HG02884 (cell line): ENCODE results near the gene KIF1B.
"Not testable (repeated sequence)": the region's sequence is repeated elsewhere in the genome, so short reads cannot be mapped to it uniquely, and the experiment has no call there.

Source experiments
- ATAC-seq: cut with Tn5 transposase; IDR thresholded peaks from one replicate; pipeline ENCODE4 v1.9.1; 2021; ENCODE audit warnings: mild to moderate bottlenecking, moderate library complexity; ENCODE audit not compliant: unreplicated experiment

The KIF1B gene

GRCh38 chr1:10325521-10325920, 115.2 kb downstream of the KIF1B start:
- ATAC-seq = no peak

GRCh38 chr1:10326251-10326650, 115.9 kb downstream of the KIF1B start:
- no peak for ATAC-seq

GRCh38 chr1:10328180-10328963, 118.0 kb downstream of the KIF1B start:
- ATAC-seq = no peak

GRCh38 chr1:10337436-10337835, 127.1 kb downstream of the KIF1B start:
- no peak for ATAC-seq

- no peak for ATAC-seq
Observed at GRCh38 chr1:10338047-10338446, 127.7 kb downstream of the KIF1B start.

- ATAC-seq = no peak
Observed at GRCh38 chr1:10338611-10339010, 128.2 kb downstream of the KIF1B start.

- no peak for ATAC-seq
Observed at GRCh38 chr1:10339036-10339567, 128.7 kb downstream of the KIF1B start.

GRCh38 chr1:10339815-10340214, 129.4 kb downstream of the KIF1B start:
- ATAC-seq = no peak

- ATAC-seq = no peak
Observed at GRCh38 chr1:10340930-10341590, 130.7 kb downstream of the KIF1B start.

GRCh38 chr1:10347109-10347508, 136.7 kb downstream of the KIF1B start:
- ATAC-seq = no peak

- ATAC-seq = no peak
Observed at GRCh38 chr1:10353282-10353681, 142.9 kb downstream of the KIF1B start.

- no peak for ATAC-seq
Observed at GRCh38 chr1:10353693-10354092, 143.3 kb downstream of the KIF1B start.

- ATAC-seq = no peak
Observed at GRCh38 chr1:10360045-10360444, 149.7 kb downstream of the KIF1B start.

- no peak for ATAC-seq
Observed at GRCh38 chr1:10361515-10361914, 151.1 kb downstream of the KIF1B start.

GRCh38 chr1:10368194-10368593, 157.8 kb downstream of the KIF1B start:
- ATAC-seq = no peak

- ATAC-seq = no peak
Observed at GRCh38 chr1:10374442-10374860, 164.1 kb downstream of the KIF1B start.

GRCh38 chr1:10377365-10378029, 167.1 kb downstream of the KIF1B start:
- ATAC-seq = not testable (repeated sequence)

- no peak for ATAC-seq
Observed at GRCh38 chr1:10378081-10378841, 167.9 kb downstream of the KIF1B start.

GRCh38 chr1:10379101-10379620, 168.8 kb downstream of the KIF1B start:
- ATAC-seq = no peak

GRCh38 chr1:10379676-10380075, 169.3 kb downstream of the KIF1B start:
- ATAC-seq = no peak
